ENCODE results near the gene GALNT9.
"Not testable (repeated sequence)": the region's sequence is repeated elsewhere in the genome, so short reads cannot be mapped to it uniquely, and the experiment has no call there.

The GALNT9 gene

DNA sequence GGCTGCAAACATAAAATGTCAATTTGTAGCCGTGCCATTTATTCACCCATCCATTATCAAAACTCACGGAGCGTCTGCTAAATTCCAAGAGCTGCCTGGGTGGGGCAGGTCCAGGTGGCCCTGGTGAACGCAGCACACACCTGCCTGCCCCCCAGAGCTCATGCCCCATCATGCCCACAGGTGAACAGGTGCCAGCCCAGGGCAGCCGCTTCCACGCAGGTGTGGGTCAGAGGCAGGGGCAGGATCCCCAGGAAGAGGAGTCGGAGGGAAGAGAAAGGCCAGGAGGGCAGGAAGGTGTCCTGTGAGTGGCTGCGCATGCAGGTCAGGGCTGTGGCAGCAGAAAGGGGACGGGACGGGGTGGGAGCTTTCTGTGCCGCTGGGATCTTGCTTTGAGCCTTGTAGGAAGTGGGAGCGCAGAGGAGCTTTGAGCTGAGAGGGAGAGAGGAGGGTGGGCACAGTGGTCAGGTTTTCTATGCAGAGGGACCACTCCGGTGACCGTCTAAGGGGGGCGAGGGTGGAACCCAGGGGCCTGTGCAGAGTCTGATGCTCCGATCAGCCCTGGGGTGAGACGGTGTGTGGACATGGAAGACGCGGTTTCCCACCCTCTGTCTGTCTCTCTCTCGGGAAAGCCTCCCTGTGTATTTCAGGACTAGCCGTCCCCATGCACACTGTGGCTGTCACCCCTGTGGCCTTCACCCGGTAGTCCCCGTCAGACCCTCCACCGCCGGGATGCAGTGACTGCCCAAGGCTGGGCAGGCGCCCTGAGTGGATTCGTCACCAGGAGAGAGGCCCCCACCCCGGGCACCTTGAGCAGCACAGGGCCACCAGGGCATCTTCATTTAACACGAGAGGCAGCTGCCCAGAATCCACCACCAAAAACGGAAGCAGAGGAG, 26.7 kb downstream of the GALNT9 start:
- no peaks in the 10 kb centered on the region for H3K36me3 ChIP-seq (replicated peaks; ENCODE audit: low read depth, low read length)
- no peak for TF ChIP-seq EZH2phosphoT487 (IDR thresholded peaks at IDR 0.05; ENCODE audit: low read depth)
- TF ChIP-seq, protein P1, sequence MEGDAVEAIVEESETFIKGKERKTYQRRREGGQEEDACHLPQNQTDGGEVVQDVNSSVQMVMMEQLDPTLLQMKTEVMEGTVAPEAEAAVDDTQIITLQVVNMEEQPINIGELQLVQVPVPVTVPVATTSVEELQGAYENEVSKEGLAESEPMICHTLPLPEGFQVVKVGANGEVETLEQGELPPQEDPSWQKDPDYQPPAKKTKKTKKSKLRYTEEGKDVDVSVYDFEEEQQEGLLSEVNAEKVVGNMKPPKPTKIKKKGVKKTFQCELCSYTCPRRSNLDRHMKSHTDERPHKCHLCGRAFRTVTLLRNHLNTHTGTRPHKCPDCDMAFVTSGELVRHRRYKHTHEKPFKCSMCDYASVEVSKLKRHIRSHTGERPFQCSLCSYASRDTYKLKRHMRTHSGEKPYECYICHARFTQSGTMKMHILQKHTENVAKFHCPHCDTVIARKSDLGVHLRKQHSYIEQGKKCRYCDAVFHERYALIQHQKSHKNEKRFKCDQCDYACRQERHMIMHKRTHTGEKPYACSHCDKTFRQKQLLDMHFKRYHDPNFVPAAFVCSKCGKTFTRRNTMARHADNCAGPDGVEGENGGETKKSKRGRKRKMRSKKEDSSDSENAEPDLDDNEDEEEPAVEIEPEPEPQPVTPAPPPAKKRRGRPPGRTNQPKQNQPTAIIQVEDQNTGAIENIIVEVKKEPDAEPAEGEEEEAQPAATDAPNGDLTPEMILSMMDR (IDR thresholded peaks at IDR 0.05; ENCODE audit: low read depth, low read length), result no peak

DNA sequence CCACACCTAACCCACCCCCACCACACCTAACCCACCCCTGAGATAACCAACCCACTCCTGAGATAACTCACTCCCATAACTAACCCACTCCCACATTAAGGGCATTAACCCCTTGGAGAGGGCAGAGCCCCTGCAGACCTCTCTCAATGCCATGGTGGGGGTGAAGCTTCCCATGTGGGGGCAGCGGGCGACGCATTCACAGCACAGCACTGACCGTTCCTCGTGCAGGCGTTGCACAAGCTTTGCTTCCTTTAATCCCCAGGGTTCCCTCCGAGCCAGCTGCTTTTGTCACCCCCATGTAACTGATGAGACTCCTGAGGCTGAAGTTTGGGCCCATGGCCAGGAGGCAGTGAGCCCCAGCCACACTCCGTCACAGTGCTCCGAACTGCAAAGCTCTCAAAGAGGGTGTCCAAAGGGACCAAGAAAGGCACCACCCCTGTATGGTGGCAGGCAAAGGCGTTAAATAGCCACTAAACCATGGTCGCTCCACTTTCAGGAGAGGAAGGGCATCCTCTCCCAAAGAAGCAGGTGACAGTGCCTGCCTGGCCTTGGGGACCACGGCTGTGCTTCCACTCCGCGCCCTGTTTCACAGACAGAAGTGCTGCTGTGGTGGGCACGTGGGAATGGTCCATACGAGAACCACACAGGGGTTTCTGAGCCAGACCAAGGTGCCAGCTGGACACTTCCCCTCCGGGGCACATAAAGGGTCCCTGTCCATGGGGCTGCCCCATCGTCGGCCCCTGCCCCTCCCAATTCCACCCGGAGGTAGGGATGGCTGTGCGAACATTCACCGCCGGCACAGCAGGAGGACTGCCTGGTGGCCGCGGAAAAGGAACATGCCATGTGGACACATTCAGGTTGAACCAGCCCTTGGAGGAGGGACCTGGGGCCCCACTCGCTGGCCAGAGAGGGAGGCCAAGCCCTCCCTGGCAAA, 28.3 kb downstream of the GALNT9 start:
- Histone ChIP-seq H3K36me3 (replicated peaks; ENCODE audit: low read depth, low read length) (no peaks in the 10 kb centered on the region), H3K4me3 (ENCODE audit: low read length) (no peak overlapping the region), H3K4me2 (ENCODE audit: low read length) (no peak overlapping the region), H2AFZ (ENCODE audit: low read depth, low read length) (no peak overlapping the region), H4K20me1 (ENCODE audit: insufficient read depth, low read length) (no peaks in the 10 kb centered on the region), H3K27ac (ENCODE audit: low read length) (no peak overlapping the region), H3K4me1 (ENCODE audit: low read length) (no peaks in the 10 kb centered on the region), H3K27me3 (ENCODE audit: low read depth, low read length) (no peaks in the 10 kb centered on the region), H3K9ac (ENCODE audit: low read length) (no peak overlapping the region), H3K79me2 (ENCODE audit: low read length) (no peaks in the 10 kb centered on the region), H3K9me3 (ENCODE audit: insufficient read depth, low read length) (no peaks in the 10 kb centered on the region)
- TF ChIP-seq, protein P1 (IDR thresholded peaks at IDR 0.05; ENCODE audit: low read depth, low read length), result no peak
- no peak for TF ChIP-seq EZH2phosphoT487 (IDR thresholded peaks at IDR 0.05; ENCODE audit: low read depth)

More for the DNA sequence above, 26.7 kb downstream of the GALNT9 start:
- Histone ChIP-seq H4K20me1 (ENCODE audit: insufficient read depth, low read length) (no peaks in the 10 kb centered on the region), H3K4me1 (ENCODE audit: low read length) (no peaks in the 10 kb centered on the region), H3K9ac (ENCODE audit: low read length) (no peak overlapping the region), H3K4me2 (ENCODE audit: low read length) (no peak overlapping the region), H3K4me3 (ENCODE audit: low read length) (no peak overlapping the region), H2AFZ (ENCODE audit: low read depth, low read length) (no peak overlapping the region), H3K79me2 (ENCODE audit: low read length) (no peaks in the 10 kb centered on the region), H3K27ac (ENCODE audit: low read length) (no peak overlapping the region), H3K9me3 (ENCODE audit: insufficient read depth, low read length) (no peaks in the 10 kb centered on the region), H3K27me3 (ENCODE audit: low read depth, low read length) (no peaks in the 10 kb centered on the region)

DNA sequence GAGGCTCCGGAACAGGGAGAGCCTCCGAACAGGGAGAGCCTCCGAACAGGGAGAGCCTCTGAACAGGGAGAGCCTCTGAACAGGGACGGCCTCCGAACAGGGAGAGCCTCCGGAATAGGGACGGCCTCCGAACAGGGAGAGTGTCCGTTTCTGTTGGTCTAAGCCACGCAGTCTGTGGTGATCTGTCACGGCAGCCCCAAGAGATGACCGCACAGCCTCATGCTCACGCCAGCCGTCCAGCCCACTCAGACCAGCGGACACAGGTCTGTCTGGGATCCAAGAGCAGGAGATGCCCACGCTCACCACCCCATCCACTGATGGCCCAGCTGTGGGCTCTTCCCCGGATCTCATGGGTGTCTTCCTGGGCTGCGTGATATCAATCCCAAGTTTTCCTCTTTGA, 33.3 kb downstream of the GALNT9 start:
- H3K36me3 ChIP-seq (replicated peaks; ENCODE audit: low read depth, low read length), result no peaks in the 10 kb centered on the region
- no peaks in the 10 kb centered on the region for H3K79me2 ChIP-seq (ENCODE audit: low read length)
- H3K27ac ChIP-seq (ENCODE audit: low read length), result no peak overlapping the region
- TF ChIP-seq, protein P1 (IDR thresholded peaks at IDR 0.05; ENCODE audit: low read depth, low read length), result no peak
- no peak for TF ChIP-seq EZH2phosphoT487 (IDR thresholded peaks at IDR 0.05; ENCODE audit: low read depth)
- no peak overlapping the region for H2AFZ ChIP-seq (ENCODE audit: low read depth, low read length)
- H3K9me3 ChIP-seq (ENCODE audit: insufficient read depth, low read length), result no peaks in the 10 kb centered on the region
- no peak overlapping the region for H3K4me2 ChIP-seq (ENCODE audit: low read length)
- no peaks in the 10 kb centered on the region for H4K20me1 ChIP-seq (ENCODE audit: insufficient read depth, low read length)
- no peak overlapping the region for H3K4me3 ChIP-seq (ENCODE audit: low read length)
- no peak overlapping the region for H3K9ac ChIP-seq (ENCODE audit: low read length)
- no peaks in the 10 kb centered on the region for H3K4me1 ChIP-seq (ENCODE audit: low read length)
- H3K27me3 ChIP-seq (ENCODE audit: low read depth, low read length), result no peaks in the 10 kb centered on the region

DNA sequence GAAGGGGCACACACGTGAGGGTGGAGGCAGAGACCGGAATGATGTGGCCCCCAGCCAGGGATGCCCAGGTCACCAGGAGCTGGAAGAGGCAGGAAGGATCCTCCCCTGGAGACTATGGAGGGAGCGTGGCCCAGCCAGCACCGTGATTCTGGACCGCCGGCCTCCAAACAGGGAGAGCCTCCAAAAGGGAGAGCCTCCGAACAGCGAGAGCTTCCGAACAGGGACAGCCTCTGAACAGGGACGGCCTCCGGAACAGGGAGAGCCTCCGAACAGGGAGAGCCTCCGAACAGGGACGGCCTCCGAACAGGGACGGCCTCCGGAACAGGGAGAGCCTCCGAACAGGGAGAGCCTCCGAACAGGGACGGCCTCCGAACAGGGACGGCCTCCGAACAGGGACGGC, 33.8 kb downstream of the GALNT9 start:
- H3K4me3 ChIP-seq (ENCODE audit: low read length); H3K9ac ChIP-seq (ENCODE audit: low read length); H4K20me1 ChIP-seq (ENCODE audit: insufficient read depth, low read length); H3K79me2 ChIP-seq (ENCODE audit: low read length); H3K9me3 ChIP-seq (ENCODE audit: insufficient read depth, low read length); H3K36me3 ChIP-seq (replicated peaks; ENCODE audit: low read depth, low read length); H2AFZ ChIP-seq (ENCODE audit: low read depth, low read length); H3K4me2 ChIP-seq (ENCODE audit: low read length); H3K27me3 ChIP-seq (ENCODE audit: low read depth, low read length); H3K4me1 ChIP-seq (ENCODE audit: low read length); H3K27ac ChIP-seq (ENCODE audit: low read length): not testable (repeated sequence)

All from OCI-LY3 (cell line).